HepG2 (cell line): ENCODE measurements around the gene PSD4. TPM values are rescaled to one million over a fixed set of nuclear protein-coding genes. Genes with fewer than 3 reads are reported as not detected.

Experiments used
- ATAC-seq: fragments of 200-7000 bp; cut with Tn5 transposase; 3 replicates; pipeline ENCODE4 v1.9.1; 2020; ENCODE audit warnings: mild to moderate bottlenecking, moderate library complexity
- BruUV-seq: library from RNA; stranded (reverse); fragments of 400-500 nt; replicated peaks from 2 replicates; lab custom pipeline; 2021; lab: Mats Ljungman, UMichigan
- CTCF ChIA-PET: fragments of 300-600 bp; formaldehyde crosslinking; extraction: SDS; loops from one replicate; lab custom pipeline; 2021; ENCODE audit warnings: low total read pairs, inconsistent platforms, low intra/inter-chr PET ratio; lab: Yijun Ruan, JAX
- POLR2A ChIA-PET: fragments of 350-600 bp; sonication (Branson Sonifier 250); formaldehyde crosslinking; loops from one replicate; lab custom pipeline; 2020; ENCODE audit warnings: antibody characterized with exemption, inconsistent platforms; lab: Yijun Ruan, JAX
- DNase-seq: peaks from one replicate; pipeline ENCODE4 v3.0.0-alpha.2; 2015; ENCODE audit warnings: low spot score
- FAIRE-seq: peaks from 3 replicates; lab custom pipeline; 2011; peaks lifted over from hg19 to GRCh38; lab: Jason Lieb, UNC
- H2AFZ ChIP-seq: one replicate; pipeline ENCODE4 v1.6.1; 2011; ENCODE audit warnings: low read length, inconsistent platforms
- H3K27ac ChIP-seq: fragments of 300-600 bp; 3 replicates; pipeline ENCODE4 v1.8.0; 2011; ENCODE audit warnings: mixed run types, mild to moderate bottlenecking, mixed read lengths, low read length, inconsistent platforms; ENCODE audit not compliant: insufficient read depth; ENCODE audit errors: extremely low read length
- H3K27me3 ChIP-seq, 2 experiments: fragments of 200-600 bp in 1 of 2; 2 replicates in 1 of 2; 3 replicates in 1 of 2; pipeline versions ENCODE4 v1.6.0 to v1.8.0; 2011; ENCODE audit warnings: low read length in 2 of 2, mild to moderate bottlenecking in 2 of 2, moderate library complexity in 2 of 2, inconsistent platforms in 1 of 2; ENCODE audit not compliant: insufficient read depth in 2 of 2, control insufficient read depth in 1 of 2
- H3K36me3 ChIP-seq, 2 experiments: fragments of 200-600 bp in 1 of 2; replicated peaks in 1 of 2; 2 replicates in 1 of 2; 3 replicates in 1 of 2; pipeline versions ENCODE4 v1.5.1 to v1.8.0; 2011; ENCODE audit warnings: low read length in 2 of 2, inconsistent platforms in 1 of 2; ENCODE audit not compliant: insufficient read depth in 2 of 2, control insufficient read depth in 1 of 2
- H3K4me1 ChIP-seq: 2 replicates; pipeline ENCODE4 v1.5.1; 2012; ENCODE audit warnings: low read length, inconsistent platforms; ENCODE audit not compliant: insufficient read depth
- H3K4me2 ChIP-seq: 2 replicates; pipeline ENCODE4 v1.6.0; 2011; ENCODE audit warnings: low read depth, low read length, inconsistent platforms
- H3K4me3 ChIP-seq, 3 experiments: fragments of 200-600 bp in 1 of 3; sonication (generic), shearing (Covaris generic) in 1 of 3; replicated peaks in 1 of 3; 2 replicates each; pipeline ENCODE4 v1.5.1; 2011 to 2016; ENCODE audit warnings: low read length in 3 of 3, inconsistent platforms in 2 of 3, low read depth in 2 of 3, mild to moderate bottlenecking in 2 of 3, control low read depth in 1 of 3, mixed read lengths in 1 of 3; ENCODE audit not compliant: insufficient read depth in 1 of 3
- H3K79me2 ChIP-seq: one replicate; pipeline ENCODE4 v1.6.1; 2011; ENCODE audit warnings: low read length, inconsistent platforms; ENCODE audit not compliant: insufficient read depth
- H3K9ac ChIP-seq: 2 replicates; pipeline ENCODE4 v1.6.0; 2011; ENCODE audit warnings: mild to moderate bottlenecking, low read depth, low read length, inconsistent platforms; ENCODE audit not compliant: insufficient read depth
- H3K9me3 ChIP-seq: 2 replicates; pipeline ENCODE4 v1.5.1; 2012; ENCODE audit warnings: mild to moderate bottlenecking, low read length
- H4K20me1 ChIP-seq: 2 replicates; pipeline ENCODE4 v1.6.0; 2011; ENCODE audit warnings: inconsistent platforms, mild to moderate bottlenecking, low read length, moderate library complexity; ENCODE audit not compliant: insufficient read depth
- GTF2F1 ChIP-seq: fragments of 150-350 bp; IDR thresholded peaks from 2 replicates; pipeline ENCODE4 v1.6.1; 2014; ENCODE audit warnings: low read length
- NFE2 ChIP-seq: sonication (generic); formaldehyde crosslinking; IDR thresholded peaks from 2 replicates; pipeline ENCODE4 v1.4.0; 2020; ENCODE audit warnings: missing genetic modification reagents
- NR2F1 ChIP-seq, 2 experiments: fragments of 450-650 bp in 1 of 2; formaldehyde crosslinking in 1 of 2; IDR thresholded peaks; 2 replicates each; pipeline versions ENCODE4 v1.5.0 to v1.6.1; 2016 to 2020; ENCODE audit warnings: mild to moderate bottlenecking in 1 of 2, missing compliant biosample characterization in 1 of 2, missing genetic modification reagents in 1 of 2, moderate library complexity in 1 of 2
- REST ChIP-seq, 2 experiments: IDR thresholded peaks; 2 replicates each; pipeline ENCODE4 v1.6.1; 2011 to 2012; ENCODE audit warnings: low read length in 2 of 2, borderline replicate concordance in 1 of 2, low read depth in 1 of 2, mild to moderate bottlenecking in 1 of 2, moderate library complexity in 1 of 2
- RFXAP ChIP-seq: sonication (generic); formaldehyde crosslinking; IDR thresholded peaks from 2 replicates; pipeline ENCODE4 v1.4.0; 2020; ENCODE audit warnings: missing genetic modification reagents, borderline replicate concordance
- SPEN ChIP-seq: sonication (generic); formaldehyde crosslinking; IDR thresholded peaks from 2 replicates; pipeline ENCODE4 v1.5.1; 2020; ENCODE audit warnings: low read depth, mild to moderate bottlenecking, missing genetic modification reagents
- TGIF2 ChIP-seq: IDR thresholded peaks from 2 replicates; pipeline ENCODE4 v1.6.1; 2016; ENCODE audit warnings: control low read depth, missing compliant biosample characterization
- ZNF280D ChIP-seq: sonication (generic); formaldehyde crosslinking; IDR thresholded peaks from 2 replicates; pipeline ENCODE4 v1.5.1; 2020; ENCODE audit warnings: mild to moderate bottlenecking, missing genetic modification reagents
- ZNF350 ChIP-seq: sonication (generic); formaldehyde crosslinking; IDR thresholded peaks from 2 replicates; pipeline ENCODE4 v1.4.0; 2020; ENCODE audit warnings: mild to moderate bottlenecking, low read depth, missing genetic modification reagents, borderline replicate concordance
- ZNF460 ChIP-seq: sonication (generic); formaldehyde crosslinking; IDR thresholded peaks from 2 replicates; pipeline ENCODE4 v1.5.1; 2020; ENCODE audit warnings: missing genetic modification reagents, mild to moderate bottlenecking, borderline replicate concordance
- ZNF724P ChIP-seq: sonication (generic); formaldehyde crosslinking; IDR thresholded peaks from 2 replicates; pipeline ENCODE4 v1.8.0; 2022; ENCODE audit warnings: missing genetic modification reagents, borderline replicate concordance
- ZNF747 ChIP-seq: sonication (generic); formaldehyde crosslinking; IDR thresholded peaks from 2 replicates; pipeline ENCODE4 v1.8.1; 2023; ENCODE audit warnings: missing genetic modification reagents, mild to moderate bottlenecking, borderline replicate concordance
- ZNF782 ChIP-seq: sonication (generic); formaldehyde crosslinking; IDR thresholded peaks from 2 replicates; pipeline ENCODE4 v1.4.0; 2020; ENCODE audit warnings: missing genetic modification reagents, mild to moderate bottlenecking, borderline replicate concordance
- WGBS: methylation state at CpG from one replicate; pipeline ENCODE4 v1.1.6; 2017; ENCODE audit warnings: low lambda C conversion rate; 5-methylcytosine and 5-hydroxymethylcytosine counted together
- in situ Hi-C: cut with HindIII; loops from 2 replicates; pipeline ENCODE4 v1.10.0; 2017; ENCODE audit warnings: low pct_unique_long_range_greater_than_20kb; ENCODE audit not compliant: extremely low pct_ligation_motif_present
- intact Hi-C: fragments of 100-400 bp; cut with micrococcal nuclease; formaldehyde crosslinking; loops from one replicate; pipeline ENCODE4 v1.10.0; 2022; ENCODE audit not compliant: unreplicated experiment
- polyA plus RNA-seq, 8 experiments: library from polyadenylated mRNA; depleted of rRNA in 3 of 8; stranded (reverse) in 7 of 8; unstranded in 1 of 8; fragments of >200 nt; fragmentation: Illumina TruSeq in 4 of 8; extraction: Trizol in 4 of 8; gene quantifications; 2 replicates each; pipeline versions ENCODE4 v1.2.1 to v1.2.3, GENCODE V29; 2011 to 2016; ENCODE audit warnings: low read depth in 4 of 8, missing spikeins in 1 of 8, mixed read lengths in 1 of 8; ENCODE audit not compliant: insufficient read depth in 1 of 8
- total RNA-seq, 5 experiments: library from RNA; depleted of rRNA; stranded (reverse); fragments of >200 nt; fragmentation: Illumina TruSeq; extraction: Trizol; gene quantifications; 2 replicates each; pipeline ENCODE4 v1.2.3, GENCODE V29; 2016; ENCODE audit warnings: low read depth in 1 of 5
- TF ChIP-seq, protein P1 (sequence below): sonication (generic); formaldehyde crosslinking; conservative IDR thresholded peaks from 2 replicates; pipeline ENCODE4 v1.8.1; 2023; ENCODE audit warnings: missing genetic modification reagents
- TF ChIP-seq, protein P2 (sequence below): sonication (generic); formaldehyde crosslinking; IDR thresholded peaks from 2 replicates; pipeline ENCODE4 v1.4.0; 2020; ENCODE audit warnings: low read depth, mild to moderate bottlenecking, missing genetic modification reagents

The PSD4 gene
- total and polyA plus RNA-seq, 2 of the 13 experiments (the other 11 are each of a cell fraction or from before 2014, with no cell fraction given): 5.8 to 9.4 TPM

GRCh38 chr2:113178891-113179290, 5.1 kb downstream of the PSD4 start:
- in situ Hi-C loops (no loop called here), intact Hi-C loops (no loop called here)
- Histone ChIP-seq H3K4me3 (no peak overlapping the region), H3K79me2 (no peaks in the 10 kb centered on the region), H3K4me2 (no peak overlapping the region), H2AFZ (no peak overlapping the region), H3K4me1 (peaks cover 74% of the 10 kb centered on the region), H4K20me1 (no peaks in the 10 kb centered on the region), H3K36me3 (no peaks in the 10 kb centered on the region; a peak in 1 of 5 replicates), H3K9me3 (no peaks in the 10 kb centered on the region), H3K9ac (no peak overlapping the region), H3K27me3 (peaks cover 0 to 4% of the 10 kb centered on the region in 2 experiments; a peak in 1 of 5 replicates), H3K27ac (no peak overlapping the region)
- DNase-seq: no peak
- TF ChIP-seq ZNF280D (CRISPR knock-in tag): no peak
- TF ChIP-seq ZNF460 (CRISPR knock-in tag): no peak
- no peak for TF ChIP-seq ZNF724P (CRISPR knock-in tag)
- TF ChIP-seq GTF2F1: no peak
- no peak for TF ChIP-seq TGIF2 (CRISPR knock-in tag)
- TF ChIP-seq, protein P1, sequence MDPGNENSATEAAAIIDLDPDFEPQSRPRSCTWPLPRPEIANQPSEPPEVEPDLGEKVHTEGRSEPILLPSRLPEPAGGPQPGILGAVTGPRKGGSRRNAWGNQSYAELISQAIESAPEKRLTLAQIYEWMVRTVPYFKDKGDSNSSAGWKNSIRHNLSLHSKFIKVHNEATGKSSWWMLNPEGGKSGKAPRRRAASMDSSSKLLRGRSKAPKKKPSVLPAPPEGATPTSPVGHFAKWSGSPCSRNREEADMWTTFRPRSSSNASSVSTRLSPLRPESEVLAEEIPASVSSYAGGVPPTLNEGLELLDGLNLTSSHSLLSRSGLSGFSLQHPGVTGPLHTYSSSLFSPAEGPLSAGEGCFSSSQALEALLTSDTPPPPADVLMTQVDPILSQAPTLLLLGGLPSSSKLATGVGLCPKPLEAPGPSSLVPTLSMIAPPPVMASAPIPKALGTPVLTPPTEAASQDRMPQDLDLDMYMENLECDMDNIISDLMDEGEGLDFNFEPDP (CRISPR knock-in tag): no peak
- no peak for TF ChIP-seq NR2F1 (CRISPR knock-in tag; IDR thresholded peaks at IDR 0.05)
- no peak for TF ChIP-seq RFXAP (CRISPR knock-in tag)
- no peak for TF ChIP-seq REST (IDR thresholded peaks at IDR 0.05; ENCODE audit: borderline replicate concordance in 1 of 2, low read depth in 1 of 2, low read length in 2 of 2)
- TF ChIP-seq NFE2 (CRISPR knock-in tag): no peak
- TF ChIP-seq, protein P2, sequence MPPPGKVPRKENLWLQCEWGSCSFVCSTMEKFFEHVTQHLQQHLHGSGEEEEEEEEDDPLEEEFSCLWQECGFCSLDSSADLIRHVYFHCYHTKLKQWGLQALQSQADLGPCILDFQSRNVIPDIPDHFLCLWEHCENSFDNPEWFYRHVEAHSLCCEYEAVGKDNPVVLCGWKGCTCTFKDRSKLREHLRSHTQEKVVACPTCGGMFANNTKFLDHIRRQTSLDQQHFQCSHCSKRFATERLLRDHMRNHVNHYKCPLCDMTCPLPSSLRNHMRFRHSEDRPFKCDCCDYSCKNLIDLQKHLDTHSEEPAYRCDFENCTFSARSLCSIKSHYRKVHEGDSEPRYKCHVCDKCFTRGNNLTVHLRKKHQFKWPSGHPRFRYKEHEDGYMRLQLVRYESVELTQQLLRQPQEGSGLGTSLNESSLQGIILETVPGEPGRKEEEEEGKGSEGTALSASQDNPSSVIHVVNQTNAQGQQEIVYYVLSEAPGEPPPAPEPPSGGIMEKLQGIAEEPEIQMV: no peak
- no peak for TF ChIP-seq ZNF747 (CRISPR knock-in tag)
- no peak for TF ChIP-seq SPEN (CRISPR knock-in tag)
- no peak for TF ChIP-seq ZNF782
- no peak for TF ChIP-seq ZNF350 (CRISPR knock-in tag)
- CTCF ChIA-PET: no interaction called here
- POLR2A ChIA-PET: interaction anchor here (3.5 to 6.4 kb wide), 2 partner anchors 12 to 21 kb away, joined by 39 to 97 read pairs; no protein-coding TSS in a partner anchor
- no peak for ATAC-seq
- 61% methylated on average over 4 of the region's 4 CpGs for WGBS
- FAIRE-seq: no peak
- BruUV-seq: no TSS peak
